Kidney (tissue), 14 donors: ENCODE results near the gene FAM20C. TPM values are rescaled to one million over a fixed set of nuclear protein-coding genes. Genes with fewer than 3 reads are reported as not detected.

Experiments used
- DNase-seq, 5 donors: peaks; one replicate each; pipeline ENCODE4 v3.0.0-alpha.2; 2013 to 2020
- FAIRE-seq: peaks from 2 replicates; lab custom pipeline; 2012; peaks lifted over from hg19 to GRCh38; lab: Jason Lieb, UNC
- H3K27ac ChIP-seq, 2 donors: one replicate each; pipeline ENCODE4 v1.7.0; 2013; ENCODE audit warnings: low read depth in 2 of 2, low read length in 2 of 2, inconsistent platforms in 1 of 2
- H3K27me3 ChIP-seq: one replicate; pipeline ENCODE4 v1.7.1; 2013; ENCODE audit warnings: low read length, inconsistent platforms; ENCODE audit not compliant: control insufficient read depth, insufficient read depth
- H3K36me3 ChIP-seq, 3 donors: one replicate each; pipeline versions ENCODE4 v1.7.0 to v1.7.1; 2013; ENCODE audit warnings: low read length in 3 of 3, control low read depth in 1 of 3, inconsistent platforms in 1 of 3; ENCODE audit not compliant: insufficient read depth in 3 of 3, control insufficient read depth in 2 of 3
- H3K4me1 ChIP-seq, 3 donors: one replicate each; pipeline versions ENCODE4 v1.7.0 to v1.7.1; 2013; ENCODE audit warnings: low read length in 3 of 3, inconsistent platforms in 1 of 3, low read depth in 1 of 3; ENCODE audit not compliant: control insufficient read depth in 2 of 3, insufficient read depth in 2 of 3
- H3K4me3 ChIP-seq, 3 donors: one replicate each; pipeline versions ENCODE4 v1.7.0 to v1.8.1; 2013; ENCODE audit warnings: low read length in 3 of 3, control low read depth in 1 of 3, inconsistent platforms in 1 of 3
- H3K9ac ChIP-seq, 3 donors: one replicate each; pipeline versions ENCODE4 v1.7.0 to v1.7.1; 2013; ENCODE audit warnings: low read length in 3 of 3, control low read depth in 1 of 3, inconsistent platforms in 1 of 3
- H3K9me3 ChIP-seq, 3 donors: one replicate each; pipeline versions ENCODE4 v1.7.0 to v1.7.1; 2013; ENCODE audit warnings: low read length in 3 of 3, control low read depth in 1 of 3, inconsistent platforms in 1 of 3; ENCODE audit not compliant: control insufficient read depth in 2 of 3, insufficient read depth in 1 of 3
- intact Hi-C: fragments of 100-400 bp; cut with DNase I; formaldehyde crosslinking; loops from one replicate; pipeline ENCODE4 v1.11.1; 2022
- polyA plus RNA-seq: library from polyadenylated mRNA; stranded (reverse); fragments of 350-450 nt; fragmentation: Illumina TruSeq; extraction: RNeasy Lipid Tissue Mini Kit (QIAGEN cat#74804); gene quantifications from one replicate; pipeline ENCODE4 v1.2.3, GENCODE V29; 2014; ENCODE audit warnings: low read depth, low replicate concordance; ENCODE audit not compliant: insufficient read depth
- total RNA-seq: library from RNA; stranded (reverse); fragmentation: NEBNext Ultra II Directional; extraction: Animal tissue kit (Norgen Biotek cat#: 25700); gene quantifications from one replicate; pipeline ENCODE4 v1.2.1, GENCODE V29; 2021
- TF ChIP-seq, protein P1 (sequence below): IDR thresholded peaks from 3 replicates; pipeline ENCODE4 v1.5.1; 2012; ENCODE audit warnings: mild to moderate bottlenecking, moderate library complexity, borderline replicate concordance; ENCODE audit not compliant: insufficient read depth; ENCODE audit errors: extremely low read depth
- donor health status: control.
- donor health status: control.
- donor health status: control.
- donor health status: control.
- donor health status: control.
- donor health status: DM: yes; HTN: yes; CAD: no.
- donor health status: Normal renal cell carcinoma (clear cell type).

Gene FAM20C
- total and polyA plus RNA-seq, 2 donors from 2014 or later: 84.9 to 114 TPM

DNA sequence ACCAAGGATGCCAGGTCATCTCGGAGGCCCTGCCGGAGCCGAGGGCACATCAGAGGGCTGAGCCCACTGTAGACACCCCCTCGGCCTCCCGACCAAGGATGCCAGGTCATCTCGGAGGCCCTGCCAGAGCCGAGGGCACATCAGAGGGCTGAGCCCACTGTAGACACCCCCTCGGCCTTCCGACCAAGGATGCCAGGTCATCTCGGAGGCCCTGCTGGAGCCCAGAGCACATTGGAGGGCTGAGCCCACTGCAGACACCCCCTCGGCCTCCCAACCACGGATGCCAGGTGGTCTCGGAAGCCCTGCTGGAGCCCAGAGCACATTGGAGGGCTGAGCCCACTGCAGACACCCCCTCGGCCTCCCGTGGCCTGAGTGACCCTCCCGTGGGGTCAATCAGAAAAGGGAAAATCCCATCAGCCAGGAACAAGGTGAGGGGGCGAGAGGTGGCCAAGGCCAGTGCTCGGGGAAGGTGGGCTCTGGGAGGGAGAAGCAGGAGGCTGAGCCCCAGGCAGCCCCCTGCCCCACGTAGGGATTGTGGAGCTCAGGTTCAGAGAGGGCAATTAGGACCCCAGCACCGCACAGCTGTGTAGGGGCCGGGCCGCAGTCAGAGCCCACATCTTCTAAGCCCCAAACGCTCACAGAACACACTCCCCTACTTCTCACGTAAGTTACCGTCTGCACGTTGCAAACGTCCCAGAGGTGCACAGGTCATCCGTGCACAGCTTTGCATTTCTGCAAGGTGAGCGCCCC is 60.0 kb downstream of the FAM20C start:
- Histone ChIP-seq H3K27me3 (no peaks in the 10 kb centered on the region), H3K4me3 (no peak overlapping the region), H3K4me1 (peaks cover 0 to 2% (median 0%) of the 10 kb centered on the region in 3 donors), H3K9me3 (no peaks in the 10 kb centered on the region), H3K36me3 (peaks cover 0 to 74% (median 16%) of the 10 kb centered on the region in 3 donors), H3K9ac (no peak overlapping the region), H3K27ac (no peak overlapping the region)
- peak in 1 of 5 donors; percentile 53 for DNase-seq
- intact Hi-C loops: no loop called here
- FAIRE-seq: no peak
- TF ChIP-seq, protein P1, sequence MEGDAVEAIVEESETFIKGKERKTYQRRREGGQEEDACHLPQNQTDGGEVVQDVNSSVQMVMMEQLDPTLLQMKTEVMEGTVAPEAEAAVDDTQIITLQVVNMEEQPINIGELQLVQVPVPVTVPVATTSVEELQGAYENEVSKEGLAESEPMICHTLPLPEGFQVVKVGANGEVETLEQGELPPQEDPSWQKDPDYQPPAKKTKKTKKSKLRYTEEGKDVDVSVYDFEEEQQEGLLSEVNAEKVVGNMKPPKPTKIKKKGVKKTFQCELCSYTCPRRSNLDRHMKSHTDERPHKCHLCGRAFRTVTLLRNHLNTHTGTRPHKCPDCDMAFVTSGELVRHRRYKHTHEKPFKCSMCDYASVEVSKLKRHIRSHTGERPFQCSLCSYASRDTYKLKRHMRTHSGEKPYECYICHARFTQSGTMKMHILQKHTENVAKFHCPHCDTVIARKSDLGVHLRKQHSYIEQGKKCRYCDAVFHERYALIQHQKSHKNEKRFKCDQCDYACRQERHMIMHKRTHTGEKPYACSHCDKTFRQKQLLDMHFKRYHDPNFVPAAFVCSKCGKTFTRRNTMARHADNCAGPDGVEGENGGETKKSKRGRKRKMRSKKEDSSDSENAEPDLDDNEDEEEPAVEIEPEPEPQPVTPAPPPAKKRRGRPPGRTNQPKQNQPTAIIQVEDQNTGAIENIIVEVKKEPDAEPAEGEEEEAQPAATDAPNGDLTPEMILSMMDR: no peak

DNA sequence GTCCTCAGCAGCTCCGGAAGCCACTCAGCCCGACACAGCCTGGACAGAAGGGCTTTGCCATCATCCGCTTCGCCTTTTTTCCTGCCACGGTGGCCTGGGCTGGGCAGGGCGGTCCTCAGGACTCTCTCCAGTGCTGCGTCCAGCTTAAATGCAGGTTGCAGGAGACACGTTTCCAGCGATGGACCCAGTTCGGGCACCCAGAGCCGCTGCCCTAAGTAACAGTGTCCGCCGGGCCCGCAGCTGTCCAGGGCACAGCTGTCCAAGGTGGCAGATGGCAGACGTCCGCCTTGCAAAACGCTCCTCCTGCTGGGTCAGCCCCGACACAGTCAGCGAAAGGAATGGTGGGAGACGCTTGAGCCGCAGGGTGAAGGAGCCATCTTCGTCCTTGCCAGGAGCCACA is 60.6 kb downstream of the FAM20C start:
- Histone ChIP-seq H3K9ac (no peak overlapping the region), H3K4me1 (peaks cover 0 to 2% (median 0%) of the 10 kb centered on the region in 3 donors), H3K4me3 (no peak overlapping the region), H3K9me3 (no peaks in the 10 kb centered on the region), H3K36me3 (peaks cover 0 to 75% (median 16%) of the 10 kb centered on the region in 3 donors), H3K27me3 (no peaks in the 10 kb centered on the region), H3K27ac (peak overlapping the region; percentile 11 to 43)
- intact Hi-C loops: no loop called here
- DNase-seq: peak in 1 of 5 donors; percentile 40
- TF ChIP-seq, protein P1: no peak
- no peak for FAIRE-seq

DNA sequence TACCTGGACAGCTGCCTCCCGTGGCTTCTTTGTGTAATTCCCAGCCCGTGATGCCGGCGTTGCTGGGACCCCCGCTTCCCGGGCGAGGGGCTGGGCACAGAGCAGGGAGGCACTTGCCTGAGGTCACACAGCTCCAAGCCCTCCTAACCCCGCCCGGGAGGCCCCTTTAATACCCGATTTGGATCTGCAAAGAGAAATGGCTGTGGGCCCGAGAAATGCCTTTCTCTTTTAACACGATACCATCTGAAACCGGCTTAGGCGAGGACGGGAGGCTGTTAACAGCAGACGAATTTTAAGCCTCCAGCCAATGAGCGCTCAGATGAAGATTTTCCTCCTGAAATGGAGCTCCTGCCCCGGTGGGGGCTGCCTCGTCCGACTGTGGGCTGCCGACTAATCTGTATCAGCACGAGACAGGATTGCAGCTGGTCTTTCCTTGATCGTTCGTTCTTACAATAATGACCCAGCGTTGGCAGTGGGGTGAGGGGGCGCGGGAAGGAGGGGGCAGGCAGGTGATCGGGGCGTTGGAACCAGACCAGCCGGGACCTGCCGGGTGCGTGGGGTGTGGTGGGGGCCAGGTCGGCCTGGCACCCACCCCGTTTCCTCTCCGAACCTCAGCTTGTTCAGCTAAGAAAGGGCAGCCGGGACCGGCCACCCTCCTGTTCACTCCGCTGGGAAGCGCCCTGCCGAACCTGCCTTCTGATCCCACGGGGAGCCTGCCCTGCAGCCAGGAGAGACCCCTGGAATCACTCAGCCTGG is 61.4 kb downstream of the FAM20C start:
- Histone ChIP-seq H3K9ac (no peak overlapping the region), H3K27ac (peak overlapping the region; percentile 11 to 51), H3K9me3 (no peaks in the 10 kb centered on the region), H3K27me3 (no peaks in the 10 kb centered on the region), H3K4me1 (peaks cover 0 to 2% (median 0%) of the 10 kb centered on the region in 3 donors), H3K36me3 (peaks cover 0 to 79% (median 16%) of the 10 kb centered on the region in 3 donors), H3K4me3 (no peak overlapping the region)
- no peak for FAIRE-seq
- peak in 1 of 5 donors; percentile 46 for DNase-seq
- TF ChIP-seq, protein P1: no peak
- intact Hi-C loops: no loop called here
